ENCODE results near the gene C16orf95. TPM values are rescaled to one million over a fixed set of nuclear protein-coding genes. Genes with fewer than 3 reads are reported as not detected.
"Not testable (repeated sequence)": the region's sequence is repeated elsewhere in the genome, so short reads cannot be mapped to it uniquely, and the experiment has no call there.

The C16orf95 gene
- total and polyA plus RNA-seq, 4 donors, result 4.3 to 9.9 (median 5.6) TPM

DNA sequence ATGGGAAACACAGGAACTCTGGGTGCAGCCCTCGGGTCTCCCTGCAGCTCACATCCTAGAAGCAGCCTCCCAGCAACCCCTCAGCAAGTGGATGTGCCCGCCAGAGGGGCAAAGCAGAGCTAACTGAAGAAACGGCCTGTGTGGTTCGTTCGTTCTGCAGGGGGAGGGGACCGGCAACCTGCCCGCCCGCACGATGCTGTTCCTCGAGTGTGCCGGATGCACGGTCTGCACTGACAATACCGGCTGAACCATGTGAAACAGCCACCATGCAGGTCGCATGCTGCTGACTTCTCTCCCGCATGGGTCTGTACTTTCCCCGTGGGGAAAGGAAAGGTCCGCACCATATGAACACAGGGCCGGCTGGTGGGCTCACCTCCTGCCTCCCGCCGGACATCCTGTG lies 25.3 kb upstream of the C16orf95 start:
- no peak for DNase-seq (ENCODE audit: low read depth in 4 of 6, low spot score in 6 of 6)
- H3K27ac ChIP-seq (ENCODE audit: low read depth, low read length), result no peak overlapping the region
- H3K4me3 ChIP-seq (ENCODE audit: low read depth, low read length), result no peak overlapping the region
- H3K27me3 ChIP-seq (ENCODE audit: control insufficient read depth, insufficient read depth, low read length), result no peaks in the 10 kb centered on the region
- H3K4me1 ChIP-seq (ENCODE audit: control insufficient read depth, insufficient read depth, low read length), result peaks cover 16% of the 10 kb centered on the region
- H3K9me3 ChIP-seq (ENCODE audit: control insufficient read depth, insufficient read depth, low read length), result no peaks in the 10 kb centered on the region
- 93% methylated on average over 16 of the region's 20 CpGs for WGBS (ENCODE audit: insufficient coverage)
- H3K36me3 ChIP-seq (ENCODE audit: control insufficient read depth, insufficient read depth, low read length), result peaks cover 80% of the 10 kb centered on the region

DNA sequence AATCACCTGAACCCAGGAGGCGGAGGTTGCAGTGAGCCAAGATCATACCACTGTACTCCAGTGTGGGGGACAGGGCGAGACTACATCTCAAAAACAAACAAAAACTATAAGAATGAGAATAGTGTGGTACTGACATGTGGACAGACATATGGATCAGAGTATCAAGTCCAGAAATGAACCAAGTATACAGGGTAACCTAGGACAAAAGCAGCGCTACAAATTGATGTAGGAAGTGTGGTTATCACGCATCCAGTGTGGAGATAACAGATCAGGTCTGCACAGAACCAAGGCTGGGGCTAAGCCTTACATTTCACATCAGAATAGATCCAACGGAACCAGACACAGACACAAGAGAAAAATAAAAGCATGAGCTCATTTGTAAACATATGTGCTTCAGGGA lies 23.0 kb upstream of the C16orf95 start:
- H3K36me3 ChIP-seq (ENCODE audit: control insufficient read depth, insufficient read depth, low read length), result peaks cover 75% of the 10 kb centered on the region
- WGBS (ENCODE audit: insufficient coverage), result no CpG with 5 or more reads among the region's 5 CpGs

DNA sequence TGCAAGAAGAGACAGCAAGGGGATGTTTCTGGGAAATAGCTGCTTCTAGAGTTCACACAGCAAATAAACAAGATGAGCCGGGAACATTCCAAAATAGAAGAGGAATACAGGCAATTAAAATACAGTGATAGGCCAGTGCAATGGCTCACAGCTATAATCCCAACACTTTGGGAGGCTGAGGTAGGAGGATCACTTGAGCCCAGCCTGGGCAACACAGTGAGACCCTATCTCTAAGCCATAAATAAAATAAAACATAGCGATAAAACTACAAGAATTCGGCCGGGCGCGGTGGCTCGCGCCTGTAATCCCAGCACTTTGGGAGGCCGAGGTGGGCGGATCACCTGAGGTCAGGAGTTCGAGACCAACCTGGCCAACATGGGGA lies 22.5 kb upstream of the C16orf95 start:
- WGBS (ENCODE audit: insufficient coverage), result 99% methylated on average over 10 of the region's 11 CpGs
- H3K9me3 ChIP-seq (ENCODE audit: control insufficient read depth, insufficient read depth, low read length); H3K27ac ChIP-seq (ENCODE audit: low read depth, low read length); H3K27me3 ChIP-seq (ENCODE audit: control insufficient read depth, insufficient read depth, low read length); H3K4me3 ChIP-seq (ENCODE audit: low read depth, low read length); DNase-seq (ENCODE audit: low read depth in 4 of 6, low spot score in 6 of 6): not testable (repeated sequence)
- peaks cover 26% of the 10 kb centered on the region for H3K4me1 ChIP-seq (ENCODE audit: control insufficient read depth, insufficient read depth, low read length)
- H3K36me3 ChIP-seq (ENCODE audit: control insufficient read depth, insufficient read depth, low read length), result peaks cover 76% of the 10 kb centered on the region

More for the DNA sequence above, 23.0 kb upstream of the C16orf95 start:
- Histone ChIP-seq H3K27ac (ENCODE audit: low read depth, low read length) (no peak overlapping the region), H3K27me3 (ENCODE audit: control insufficient read depth, insufficient read depth, low read length) (no peaks in the 10 kb centered on the region), H3K4me3 (ENCODE audit: low read depth, low read length) (no peak overlapping the region), H3K9me3 (ENCODE audit: control insufficient read depth, insufficient read depth, low read length) (no peaks in the 10 kb centered on the region), H3K4me1 (ENCODE audit: control insufficient read depth, insufficient read depth, low read length) (peaks cover 25% of the 10 kb centered on the region)
- no peak for DNase-seq (ENCODE audit: low read depth in 4 of 6, low spot score in 6 of 6)

DNA sequence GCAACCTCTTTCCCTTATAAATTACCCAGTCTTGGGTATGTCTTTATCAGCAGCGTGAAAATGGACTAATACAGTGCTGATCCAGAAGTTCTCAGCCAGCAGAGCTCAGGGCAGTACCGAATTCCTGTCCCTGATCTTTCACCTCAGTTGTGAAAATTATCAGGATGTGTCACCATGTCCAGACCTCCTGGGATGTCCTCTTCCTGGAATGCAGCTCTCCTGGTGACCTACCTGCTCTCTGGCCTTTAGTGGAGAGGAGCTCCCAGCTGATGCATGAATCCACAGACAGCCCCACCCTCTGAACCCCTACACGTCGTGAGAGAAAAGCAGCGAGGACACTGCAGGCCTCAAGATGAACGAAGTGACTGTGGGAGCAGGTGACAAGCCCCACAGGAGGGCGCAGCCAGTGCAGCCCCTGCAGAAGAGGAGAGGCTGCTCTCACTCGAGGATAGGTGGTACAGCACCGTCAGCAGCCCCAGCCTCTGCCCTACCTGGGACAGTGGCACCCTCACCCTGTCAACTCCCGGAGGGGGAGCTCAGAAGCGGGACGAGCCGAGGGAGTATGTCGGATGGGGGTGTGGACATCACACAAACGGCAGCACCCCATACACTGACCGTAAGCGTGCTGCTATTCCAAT lies 22.0 kb upstream of the C16orf95 start:
- Histone ChIP-seq H3K4me1 (ENCODE audit: control insufficient read depth, insufficient read depth, low read length) (peaks cover 26% of the 10 kb centered on the region), H3K4me3 (ENCODE audit: low read depth, low read length) (no peak overlapping the region), H3K36me3 (ENCODE audit: control insufficient read depth, insufficient read depth, low read length) (peaks cover 76% of the 10 kb centered on the region), H3K27ac (ENCODE audit: low read depth, low read length) (no peak overlapping the region), H3K27me3 (ENCODE audit: control insufficient read depth, insufficient read depth, low read length) (no peaks in the 10 kb centered on the region), H3K9me3 (ENCODE audit: control insufficient read depth, insufficient read depth, low read length) (no peaks in the 10 kb centered on the region)
- no peak for DNase-seq (ENCODE audit: low read depth in 4 of 6, low spot score in 6 of 6)
- WGBS (ENCODE audit: insufficient coverage), result 95% methylated on average over 11 of the region's 17 CpGs

DNA sequence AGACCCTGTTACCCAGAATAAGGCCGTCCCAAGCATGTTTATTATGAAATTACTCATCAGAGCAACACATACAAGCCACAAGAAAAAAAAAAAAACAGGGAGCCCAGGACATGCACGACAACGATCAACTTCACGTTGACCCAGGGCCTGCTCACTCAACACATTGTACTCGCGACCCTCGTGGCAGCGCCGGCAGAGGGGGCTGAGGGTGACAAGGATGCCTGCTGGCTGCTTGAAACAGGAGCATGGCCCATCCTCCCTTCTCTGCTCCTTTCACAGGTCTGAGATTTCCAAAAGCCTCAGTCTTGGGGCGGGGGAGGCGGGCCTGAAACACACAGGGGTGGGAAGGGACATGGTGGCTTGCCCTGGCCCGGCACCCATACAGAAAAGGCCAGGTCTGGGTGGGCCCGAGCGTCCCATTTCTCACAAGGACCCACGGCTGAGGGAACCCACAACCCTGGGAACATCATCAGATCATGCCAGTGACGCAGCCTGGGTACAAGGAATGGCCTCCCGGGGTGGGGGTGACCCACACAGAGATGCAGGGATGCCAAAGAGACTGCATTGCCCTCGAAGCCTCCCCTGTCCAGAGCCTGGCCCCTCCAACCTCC lies 21.1 kb upstream of the C16orf95 start:
- Histone ChIP-seq H3K4me1 (ENCODE audit: control insufficient read depth, insufficient read depth, low read length) (peaks cover 28% of the 10 kb centered on the region), H3K27me3 (ENCODE audit: control insufficient read depth, insufficient read depth, low read length) (no peaks in the 10 kb centered on the region), H3K36me3 (ENCODE audit: control insufficient read depth, insufficient read depth, low read length) (peaks cover 76% of the 10 kb centered on the region), H3K27ac (ENCODE audit: low read depth, low read length) (no peak overlapping the region), H3K9me3 (ENCODE audit: control insufficient read depth, insufficient read depth, low read length) (no peaks in the 10 kb centered on the region), H3K4me3 (ENCODE audit: low read depth, low read length) (no peak overlapping the region)
- WGBS (ENCODE audit: insufficient coverage), result 96% methylated on average over 15 of the region's 18 CpGs
- no peak for DNase-seq (ENCODE audit: low read depth in 4 of 6, low spot score in 6 of 6)

DNA sequence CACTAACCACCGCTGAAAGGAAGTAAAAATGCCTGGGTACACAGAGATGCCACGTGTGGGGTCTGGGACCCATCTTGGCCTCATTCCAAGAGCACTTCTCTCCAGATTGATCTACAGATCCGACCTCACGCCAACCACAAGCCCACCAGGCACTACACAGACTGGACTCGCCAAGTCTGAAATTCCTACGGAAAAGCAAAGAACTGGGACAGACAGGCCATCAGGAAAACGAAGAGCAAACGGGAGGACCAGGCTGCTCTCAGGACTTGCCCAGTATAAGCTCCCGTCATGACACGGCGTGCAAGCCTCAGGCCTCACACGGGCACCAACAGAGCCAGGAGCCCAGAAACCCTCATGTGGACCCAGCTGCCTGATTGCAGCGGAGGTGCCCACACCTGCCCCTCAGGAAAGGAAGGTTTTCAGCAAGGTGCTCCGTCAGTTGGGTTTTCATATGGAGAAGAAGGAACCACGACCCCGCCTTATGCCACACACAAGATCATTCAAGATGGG lies 20.1 kb upstream of the C16orf95 start:
- Histone ChIP-seq H3K4me3 (ENCODE audit: low read depth, low read length) (no peak overlapping the region), H3K27ac (ENCODE audit: low read depth, low read length) (no peak overlapping the region), H3K27me3 (ENCODE audit: control insufficient read depth, insufficient read depth, low read length) (no peaks in the 10 kb centered on the region), H3K36me3 (ENCODE audit: control insufficient read depth, insufficient read depth, low read length) (peaks cover 75% of the 10 kb centered on the region), H3K4me1 (ENCODE audit: control insufficient read depth, insufficient read depth, low read length) (peaks cover 33% of the 10 kb centered on the region), H3K9me3 (ENCODE audit: control insufficient read depth, insufficient read depth, low read length) (no peaks in the 10 kb centered on the region)
- 82% methylated on average over 12 of the region's 16 CpGs for WGBS (ENCODE audit: insufficient coverage)
- DNase-seq (ENCODE audit: low read depth in 4 of 6, low spot score in 6 of 6), result no peak

DNA sequence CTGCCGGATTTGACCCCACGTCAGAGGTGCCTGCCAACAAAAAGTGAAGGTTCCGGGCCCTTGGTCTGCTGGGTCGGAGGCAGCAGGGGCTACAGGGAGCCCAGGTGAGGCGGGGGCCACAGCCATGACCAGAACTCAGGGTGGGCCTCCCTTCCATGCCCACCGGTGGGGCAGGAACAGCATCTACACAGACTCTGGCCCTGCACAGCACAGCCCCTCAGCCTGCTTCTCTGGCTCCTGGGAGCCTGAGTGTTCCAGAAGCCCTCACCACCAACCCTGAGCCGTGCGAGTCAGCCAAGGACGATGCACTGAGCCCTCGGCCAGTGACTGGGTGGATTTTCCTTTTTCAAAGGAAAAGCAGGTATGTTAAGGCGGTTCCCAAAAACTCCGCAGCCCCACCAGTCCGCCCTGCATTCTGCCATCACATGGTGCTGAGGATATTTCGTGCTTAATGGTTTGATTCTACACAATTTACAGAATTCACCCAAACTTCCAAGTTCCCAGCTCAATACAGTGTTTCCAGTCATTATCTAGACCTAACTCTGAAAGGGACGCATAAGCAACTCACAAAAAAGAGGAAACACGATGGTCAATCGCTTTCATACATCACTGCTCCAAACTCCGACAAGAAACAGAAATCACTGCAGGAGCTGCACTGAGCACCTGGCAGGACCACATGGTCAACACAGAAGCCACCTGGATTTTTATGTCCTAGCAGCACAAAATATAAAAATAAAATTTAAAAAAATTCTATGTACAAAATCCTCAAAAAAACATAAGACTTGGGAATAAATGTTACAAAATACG lies 19.4 kb upstream of the C16orf95 start:
- H3K36me3 ChIP-seq (ENCODE audit: control insufficient read depth, insufficient read depth, low read length), result peaks cover 75% of the 10 kb centered on the region
- H3K9me3 ChIP-seq (ENCODE audit: control insufficient read depth, insufficient read depth, low read length), result no peaks in the 10 kb centered on the region
- no peak for DNase-seq (ENCODE audit: low read depth in 4 of 6, low spot score in 6 of 6)
- H3K27me3 ChIP-seq (ENCODE audit: control insufficient read depth, insufficient read depth, low read length), result no peaks in the 10 kb centered on the region
- no peak overlapping the region for H3K4me3 ChIP-seq (ENCODE audit: low read depth, low read length)
- WGBS (ENCODE audit: insufficient coverage), result 91% methylated on average over 11 of the region's 19 CpGs
- peaks cover 33% of the 10 kb centered on the region for H3K4me1 ChIP-seq (ENCODE audit: control insufficient read depth, insufficient read depth, low read length)
- H3K27ac ChIP-seq (ENCODE audit: low read depth, low read length), result no peak overlapping the region

DNA sequence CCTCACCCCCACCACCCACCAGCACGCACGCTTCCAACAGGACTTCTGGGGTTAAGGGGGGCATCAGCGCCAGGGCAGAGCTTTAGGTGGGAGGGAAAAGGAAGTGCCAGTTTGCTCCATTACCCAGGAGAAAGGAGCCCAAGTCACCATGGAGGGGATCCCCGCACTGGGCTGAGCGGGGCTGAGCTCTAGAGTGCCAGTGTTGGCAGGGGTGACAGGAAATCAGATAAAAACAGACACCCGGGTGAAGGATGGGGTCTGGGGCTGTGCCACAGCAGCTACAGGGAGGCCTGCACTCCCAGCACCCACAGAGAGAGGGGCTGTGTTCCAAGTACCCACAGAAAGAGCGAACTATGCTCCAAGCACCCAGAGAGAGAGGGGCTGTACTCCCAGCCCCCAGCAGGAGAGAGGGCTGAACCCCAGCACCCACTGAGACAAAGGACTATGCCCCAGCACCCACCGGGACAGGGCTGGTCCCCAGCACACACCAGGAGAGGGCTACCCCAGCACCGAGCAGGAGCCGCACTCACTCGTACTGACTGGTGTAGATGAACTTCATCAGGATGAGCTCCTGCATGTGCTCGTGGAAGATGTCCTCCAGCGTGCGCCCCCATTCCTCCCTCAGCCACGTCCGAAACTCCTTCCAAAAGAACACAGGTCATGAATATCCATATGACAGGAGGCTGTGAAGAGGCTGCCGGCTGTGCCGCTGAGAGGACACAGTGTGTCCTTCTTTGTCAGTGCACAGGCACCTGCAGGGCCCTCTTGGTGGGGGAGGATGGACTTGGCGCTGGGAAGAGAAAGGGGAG lies 18.6 kb upstream of the C16orf95 start:
- H3K4me3 ChIP-seq (ENCODE audit: low read depth, low read length), result no peak overlapping the region
- no peaks in the 10 kb centered on the region for H3K9me3 ChIP-seq (ENCODE audit: control insufficient read depth, insufficient read depth, low read length)

More for the DNA sequence above, 18.6 kb upstream of the C16orf95 start:
- H3K36me3 ChIP-seq (ENCODE audit: control insufficient read depth, insufficient read depth, low read length), result peaks cover 77% of the 10 kb centered on the region
- no peaks in the 10 kb centered on the region for H3K27me3 ChIP-seq (ENCODE audit: control insufficient read depth, insufficient read depth, low read length)
- DNase-seq (ENCODE audit: low read depth in 4 of 6, low spot score in 6 of 6), result no peak
- H3K4me1 ChIP-seq (ENCODE audit: control insufficient read depth, insufficient read depth, low read length), result peaks cover 37% of the 10 kb centered on the region
- H3K27ac ChIP-seq (ENCODE audit: low read depth, low read length), result no peak overlapping the region
- WGBS (ENCODE audit: insufficient coverage), result 78% methylated on average over 14 of the region's 19 CpGs
